GM18508 (cell line): ENCODE results near the gene MPP2.

Source experiments
- ATAC-seq: cut with Tn5 transposase; IDR thresholded peaks from one replicate; pipeline ENCODE4 v1.9.1; 2021; ENCODE audit warnings: moderate number of reproducible peaks; ENCODE audit not compliant: insufficient read depth, unreplicated experiment

The MPP2 gene

GRCh38 chr17:43826206-43826605 is 81.1 kb downstream of the MPP2 start:
- ATAC-seq: no peak

GRCh38 chr17:43825567-43825966 is 81.8 kb downstream of the MPP2 start:
- no peak for ATAC-seq
